ENCODE results near the gene AGFG1. TPM values are rescaled to one million over a fixed set of nuclear protein-coding genes. Genes with fewer than 3 reads are reported as not detected.

The AGFG1 gene
- total RNA-seq, 4 donors from 2014 or later, result 55.1 to 75.6 (median 61.5) TPM

- Histone ChIP-seq H3K9me3 (no peaks in the 10 kb centered on the region), H3K4me1 (no peaks in the 10 kb centered on the region), H3K4me3 (peak overlapping the region in 1 of 4 donors; percentile 21), H3K27ac (no peak overlapping the region), H3K27me3 (no peaks in the 10 kb centered on the region), H3K36me3 (no peaks in the 10 kb centered on the region)
- DNase-seq (no peak), ATAC-seq (no peak)
- intact Hi-C loops (cut with DNase I; ENCODE audit: low total_unique reads) (no loop called here), in situ Hi-C loops (cut with MboI; ENCODE audit: low sequenced_read_pairs in 4 of 4) (no loop called here)
- no peak for TF ChIP-seq POLR2A (IDR thresholded peaks at IDR 0.05)
- TF ChIP-seq, protein P1, sequence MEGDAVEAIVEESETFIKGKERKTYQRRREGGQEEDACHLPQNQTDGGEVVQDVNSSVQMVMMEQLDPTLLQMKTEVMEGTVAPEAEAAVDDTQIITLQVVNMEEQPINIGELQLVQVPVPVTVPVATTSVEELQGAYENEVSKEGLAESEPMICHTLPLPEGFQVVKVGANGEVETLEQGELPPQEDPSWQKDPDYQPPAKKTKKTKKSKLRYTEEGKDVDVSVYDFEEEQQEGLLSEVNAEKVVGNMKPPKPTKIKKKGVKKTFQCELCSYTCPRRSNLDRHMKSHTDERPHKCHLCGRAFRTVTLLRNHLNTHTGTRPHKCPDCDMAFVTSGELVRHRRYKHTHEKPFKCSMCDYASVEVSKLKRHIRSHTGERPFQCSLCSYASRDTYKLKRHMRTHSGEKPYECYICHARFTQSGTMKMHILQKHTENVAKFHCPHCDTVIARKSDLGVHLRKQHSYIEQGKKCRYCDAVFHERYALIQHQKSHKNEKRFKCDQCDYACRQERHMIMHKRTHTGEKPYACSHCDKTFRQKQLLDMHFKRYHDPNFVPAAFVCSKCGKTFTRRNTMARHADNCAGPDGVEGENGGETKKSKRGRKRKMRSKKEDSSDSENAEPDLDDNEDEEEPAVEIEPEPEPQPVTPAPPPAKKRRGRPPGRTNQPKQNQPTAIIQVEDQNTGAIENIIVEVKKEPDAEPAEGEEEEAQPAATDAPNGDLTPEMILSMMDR (IDR thresholded peaks at IDR 0.05 in 4 of 5, conservative IDR thresholded peaks at IDR 0.05 in 1 of 5), result no peak
These were observed 38.8 kb upstream of the AGFG1 start for GRCh38 chr2:227433171-227433570.

DNA sequence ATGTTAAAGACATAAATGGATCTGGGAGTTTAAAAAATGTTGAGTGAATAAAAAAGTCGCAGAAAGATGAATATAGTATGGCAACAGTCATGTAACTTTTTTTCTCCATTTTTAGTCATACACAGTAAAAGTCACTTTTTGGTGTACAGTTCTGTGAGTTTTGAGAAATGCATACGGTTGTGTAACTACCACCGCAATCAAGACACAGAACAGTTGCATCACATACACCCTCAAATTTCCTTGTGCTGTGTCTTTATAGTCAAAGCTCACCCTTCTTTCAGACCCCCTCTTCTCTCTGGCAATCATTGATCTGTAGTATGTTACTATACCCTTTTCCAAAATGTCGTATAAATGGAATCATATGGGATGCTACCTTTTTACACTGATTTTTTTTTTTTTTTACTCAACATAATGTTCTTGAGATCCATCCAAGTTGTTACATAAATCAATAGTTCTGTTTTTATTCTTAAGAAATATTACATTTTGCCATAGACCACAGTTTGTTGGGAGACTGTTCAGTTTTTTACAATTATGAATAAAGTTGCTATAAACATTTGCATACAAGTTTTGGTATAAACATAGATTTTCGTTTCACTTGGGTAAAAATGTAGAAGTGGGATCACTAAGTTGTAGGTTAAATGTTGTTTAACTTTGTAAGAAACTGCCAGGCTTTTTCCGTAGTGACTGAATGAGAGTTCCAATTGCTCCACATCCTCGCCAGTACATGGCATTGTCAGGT, 35.4 kb upstream of the AGFG1 start:
- intact Hi-C loops (cut with DNase I; ENCODE audit: low total_unique reads), result no loop called here
- H3K4me1 ChIP-seq, result no peaks in the 10 kb centered on the region
- no peak for ATAC-seq

GRCh38 chr2:227439214-227439613, 32.7 kb upstream of the AGFG1 start:
- in situ Hi-C loops (cut with MboI; ENCODE audit: low sequenced_read_pairs in 4 of 4), result no loop called here

More for the DNA sequence above, 35.4 kb upstream of the AGFG1 start:
- in situ Hi-C loops (cut with MboI; ENCODE audit: low sequenced_read_pairs in 4 of 4), result no loop called here
- no peaks in the 10 kb centered on the region for H3K9me3 ChIP-seq
- no peak overlapping the region for H3K4me3 ChIP-seq
- no peaks in the 10 kb centered on the region for H3K27me3 ChIP-seq
- no peak for DNase-seq
- H3K36me3 ChIP-seq, result no peaks in the 10 kb centered on the region
- TF ChIP-seq, protein P1 (IDR thresholded peaks at IDR 0.05 in 4 of 5, conservative IDR thresholded peaks at IDR 0.05 in 1 of 5), result no peak
- no peak for TF ChIP-seq POLR2A (IDR thresholded peaks at IDR 0.05)
- H3K27ac ChIP-seq, result no peak overlapping the region

DNA sequence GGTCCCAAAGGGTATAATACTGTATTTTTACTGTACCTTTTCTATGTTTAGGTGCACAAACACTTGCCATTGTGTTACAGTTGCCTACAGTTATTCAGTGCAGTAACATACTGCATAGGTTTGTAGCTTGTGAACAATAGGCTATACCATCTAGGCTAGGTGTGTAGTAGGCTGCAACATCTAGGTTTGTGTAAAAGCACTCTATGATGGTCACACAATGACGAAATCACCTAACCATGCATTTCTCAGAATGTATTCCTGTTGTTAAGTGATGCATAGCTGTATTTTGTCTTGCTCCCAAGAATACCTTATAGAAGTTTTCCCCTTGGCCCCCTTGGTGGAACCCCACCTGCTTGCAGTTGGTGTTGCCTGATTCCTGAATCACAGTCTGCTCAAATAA, 29.3 kb upstream of the AGFG1 start:
- H3K4me3 ChIP-seq, result no peak overlapping the region
- no peak overlapping the region for H3K27ac ChIP-seq
- no peaks in the 10 kb centered on the region for H3K9me3 ChIP-seq
- DNase-seq (no peak), ATAC-seq (no peak)
- no peaks in the 10 kb centered on the region for H3K36me3 ChIP-seq
- no peaks in the 10 kb centered on the region for H3K27me3 ChIP-seq
- H3K4me1 ChIP-seq, result no peaks in the 10 kb centered on the region
- in situ Hi-C loops (cut with MboI; ENCODE audit: low sequenced_read_pairs in 4 of 4) (no loop called here), intact Hi-C loops (cut with DNase I; ENCODE audit: low total_unique reads) (no loop called here)
- TF ChIP-seq, protein P1 (IDR thresholded peaks at IDR 0.05 in 4 of 5, conservative IDR thresholded peaks at IDR 0.05 in 1 of 5), result no peak
- TF ChIP-seq POLR2A (IDR thresholded peaks at IDR 0.05), result no peak

More at GRCh38 chr2:227439214-227439613, 32.7 kb upstream of the AGFG1 start:
- TF ChIP-seq POLR2A (IDR thresholded peaks at IDR 0.05), result no peak
- TF ChIP-seq, protein P1 (IDR thresholded peaks at IDR 0.05 in 4 of 5, conservative IDR thresholded peaks at IDR 0.05 in 1 of 5), result no peak
- H3K4me3 ChIP-seq, result no peak overlapping the region
- no peak for ATAC-seq
- H3K9me3 ChIP-seq, result no peaks in the 10 kb centered on the region
- intact Hi-C loops (cut with DNase I; ENCODE audit: low total_unique reads), result no loop called here
- no peaks in the 10 kb centered on the region for H3K4me1 ChIP-seq
- H3K27me3 ChIP-seq, result no peaks in the 10 kb centered on the region
- H3K27ac ChIP-seq, result no peak overlapping the region
- DNase-seq, result no peak
- no peaks in the 10 kb centered on the region for H3K36me3 ChIP-seq

Measured in gastrocnemius medialis (tissue), 4 donors.